Endodermal cell (in vitro differentiated cells): ENCODE data around the gene RNF41. TPM values are rescaled to one million over a fixed set of nuclear protein-coding genes. Genes with fewer than 3 reads are reported as not detected.
A peak's percentile ranks its signal among the peaks of the same experiment; 100 is the strongest.

Experiments used
- DNase-seq: peaks from one replicate; pipeline ENCODE4 v3.0.0-alpha.2; 2017
- H3K27ac ChIP-seq: 2 replicates; pipeline ENCODE4 v1.5.1; 2013; ENCODE audit warnings: mild to moderate bottlenecking, low read depth, low read length, moderate library complexity
- H3K27me3 ChIP-seq: 2 replicates; pipeline ENCODE4 v1.6.1; 2013; ENCODE audit warnings: mild to moderate bottlenecking, low read length, moderate library complexity; ENCODE audit not compliant: insufficient read depth, control insufficient read depth, poor library complexity, severe bottlenecking
- H3K36me3 ChIP-seq: 2 replicates; pipeline ENCODE4 v1.7.0; 2013; ENCODE audit warnings: mild to moderate bottlenecking, low read length, moderate library complexity; ENCODE audit not compliant: control insufficient read depth, insufficient read depth
- H3K4me1 ChIP-seq: one replicate; pipeline ENCODE4 v1.7.0; 2013; ENCODE audit warnings: low read length; ENCODE audit not compliant: control insufficient read depth, insufficient read depth
- H3K4me3 ChIP-seq: 2 replicates; pipeline ENCODE4 v1.5.1; 2013; ENCODE audit warnings: mild to moderate bottlenecking, low read length, moderate library complexity
- H3K9ac ChIP-seq: 2 replicates; pipeline ENCODE4 v1.6.1; 2013; ENCODE audit warnings: mild to moderate bottlenecking, low read length, moderate library complexity; ENCODE audit not compliant: poor library complexity, severe bottlenecking; ENCODE audit errors: extremely low read depth
- H3K9me3 ChIP-seq: 2 replicates; pipeline ENCODE4 v1.6.1; 2013; ENCODE audit warnings: mild to moderate bottlenecking, low read length, moderate library complexity; ENCODE audit not compliant: control insufficient read depth
- H3K27ac Mint-ChIP-seq: 2 replicates; pipeline ENCODE4 v1.8.0; 2020; ENCODE audit warnings: mixed read lengths
- H3K27me3 Mint-ChIP-seq: 2 replicates; pipeline ENCODE4 v1.8.0; 2021; ENCODE audit warnings: mild to moderate bottlenecking, mixed read lengths; ENCODE audit not compliant: insufficient read depth
- H3K36me3 Mint-ChIP-seq: 2 replicates; pipeline ENCODE4 v1.8.0; 2020; ENCODE audit warnings: low read depth, mixed read lengths
- H3K4me1 Mint-ChIP-seq: 2 replicates; pipeline ENCODE4 v1.8.0; 2020; ENCODE audit warnings: mixed read lengths
- H3K4me3 Mint-ChIP-seq: 2 replicates; pipeline ENCODE4 v1.8.0; 2020; ENCODE audit warnings: mild to moderate bottlenecking, moderate library complexity, mixed read lengths
- H3K9me3 Mint-ChIP-seq: 2 replicates; pipeline ENCODE4 v1.8.0; 2020; ENCODE audit warnings: mild to moderate bottlenecking, mixed read lengths
- CTCF ChIP-seq: fragments of 200-600 bp; sonication (generic); conservative IDR thresholded peaks from 2 replicates; pipeline ENCODE4 v1.5.0; 2021; ENCODE audit warnings: antibody characterized with exemption, mild to moderate bottlenecking
- WGBS, 2 experiments: methylation state at CpG; one replicate each; pipeline versions ENCODE4 v1.1.5 to v1.1.7; 2013; ENCODE audit warnings: missing lambda C conversion rate in 2 of 2, mixed read lengths in 1 of 2; ENCODE audit not compliant: insufficient coverage in 1 of 2, insufficient read length in 1 of 2; 5-methylcytosine and 5-hydroxymethylcytosine counted together
- total RNA-seq, 2 donors: library from RNA; stranded (reverse); fragmentation: NEBNext Ultra II Directional in 1 of 2; extraction: Animal tissue kit (Norgen Biotek cat#: 25700) in 1 of 2; gene quantifications; 2 replicates in 1 of 2; 3 replicates in 1 of 2; pipeline ENCODE4 v1.2.1, GENCODE V29; 2021

Gene RNF41
- total RNA-seq, 2 donors from 2014 or later: 45.8 to 48.9 TPM

DNA sequence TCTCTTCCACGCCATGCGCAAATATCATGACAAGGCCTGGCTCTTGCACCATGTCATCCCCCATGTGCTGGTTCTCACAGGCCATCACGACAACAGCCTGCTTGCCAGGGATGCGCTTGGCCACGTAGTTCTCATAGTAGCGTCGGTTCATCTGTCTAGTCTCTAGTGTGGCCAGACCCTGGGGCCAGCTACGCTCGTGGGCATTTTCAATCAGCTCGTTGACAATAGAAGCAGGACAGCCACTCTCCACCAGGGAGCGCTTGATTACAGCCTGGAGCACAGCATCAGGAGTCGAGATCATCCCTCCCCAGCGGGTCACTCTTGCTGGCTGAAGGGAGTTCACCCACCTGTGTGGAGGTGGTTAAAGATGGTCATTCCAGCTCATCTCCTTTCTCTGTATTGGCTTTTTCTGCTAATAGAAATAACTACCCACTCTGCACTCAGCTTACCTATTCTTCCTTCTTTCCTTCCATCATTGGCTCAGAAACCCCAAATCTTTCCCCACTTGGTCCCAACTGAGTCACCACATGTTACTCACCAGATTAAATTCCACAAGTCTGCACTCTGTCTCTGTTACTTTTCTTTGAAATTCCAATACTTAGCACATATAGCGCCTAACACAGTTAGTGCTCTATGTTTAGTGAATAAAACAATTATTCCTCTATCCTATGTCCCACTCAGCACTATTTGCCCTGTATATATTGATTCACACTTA lies 15.1 kb downstream of the RNF41 start:
- TF ChIP-seq CTCF: peak; percentile 82
- Mint-ChIP-seq H3K27ac (peak overlapping the region; percentile 46), H3K36me3 (peaks cover 51% of the 10 kb centered on the region), H3K9me3 (no peaks in the 10 kb centered on the region), H3K4me1 (peaks cover 9% of the 10 kb centered on the region), H3K27me3 (no peaks in the 10 kb centered on the region), H3K4me3 (no peak overlapping the region)
- no peak overlapping the region for H3K27ac ChIP-seq
- H3K9me3 ChIP-seq: no peaks in the 10 kb centered on the region
- H3K9ac ChIP-seq: no peak overlapping the region
- no peaks in the 10 kb centered on the region for H3K27me3 ChIP-seq
- peaks cover 5% of the 10 kb centered on the region for H3K4me1 ChIP-seq
- 84 to 86% methylated on average over 12 to 13 of the region's 14 CpGs for WGBS, 2 experiments
- peak; percentile 96 for DNase-seq
- H3K36me3 ChIP-seq: peaks cover 61% of the 10 kb centered on the region
- no peak overlapping the region for H3K4me3 ChIP-seq

GRCh38 chr12:56205445-56205844 lies 16.3 kb downstream of the RNF41 start:
- Histone ChIP-seq H3K9me3 (no peaks in the 10 kb centered on the region), H3K27me3 (no peaks in the 10 kb centered on the region), H3K27ac (no peak overlapping the region), H3K4me1 (peaks cover 5% of the 10 kb centered on the region), H3K4me3 (no peak overlapping the region), H3K9ac (no peak overlapping the region), H3K36me3 (peaks cover 55% of the 10 kb centered on the region)
- H3K4me3 Mint-ChIP-seq: no peak overlapping the region
- peaks cover 9% of the 10 kb centered on the region for H3K4me1 Mint-ChIP-seq
- H3K27ac Mint-ChIP-seq: no peak overlapping the region
- no peaks in the 10 kb centered on the region for H3K27me3 Mint-ChIP-seq
- no peaks in the 10 kb centered on the region for H3K9me3 Mint-ChIP-seq
- TF ChIP-seq CTCF: peak; percentile 35
- no peak for DNase-seq
- H3K36me3 Mint-ChIP-seq: peaks cover 44% of the 10 kb centered on the region

- H3K27me3 Mint-ChIP-seq: no peaks in the 10 kb centered on the region
- no peak for TF ChIP-seq CTCF
- Histone ChIP-seq H3K36me3 (peaks cover 45% of the 10 kb centered on the region), H3K27me3 (no peaks in the 10 kb centered on the region), H3K27ac (no peak overlapping the region), H3K9ac (no peak overlapping the region), H3K4me1 (peaks cover 5% of the 10 kb centered on the region), H3K4me3 (no peak overlapping the region), H3K9me3 (no peaks in the 10 kb centered on the region)
- H3K27ac Mint-ChIP-seq: peak overlapping the region; percentile 6
- peaks cover 9% of the 10 kb centered on the region for H3K4me1 Mint-ChIP-seq
- H3K4me3 Mint-ChIP-seq: no peak overlapping the region
- no peak for DNase-seq
- no peaks in the 10 kb centered on the region for H3K9me3 Mint-ChIP-seq
- H3K36me3 Mint-ChIP-seq: peaks cover 35% of the 10 kb centered on the region
These were observed 17.4 kb downstream of the RNF41 start for GRCh38 chr12:56204275-56204674.
